CD4-positive, alpha-beta T cell treated with Interleukin-17A for 4 hours (primary cell): ENCODE results near the gene NLGN1.

Experiments
- DNase-seq: peaks from one replicate; pipeline ENCODE4 v3.0.0-alpha.2; 2020; ENCODE audit warnings: mixed read lengths

NLGN1 gene

GRCh38 chr3:173863551-173863950, 466.0 kb downstream of the NLGN1 start:
- DNase-seq, result no peak

GRCh38 chr3:173865900-173866498, 468.5 kb downstream of the NLGN1 start:
- no peak for DNase-seq

- no peak for DNase-seq
Measured at GRCh38 chr3:173869766-173870165, 472.2 kb downstream of the NLGN1 start.

- DNase-seq, result no peak
Measured at GRCh38 chr3:173870976-173871375, 473.4 kb downstream of the NLGN1 start.

- no peak for DNase-seq
Measured at GRCh38 chr3:173875790-173876189, 478.2 kb downstream of the NLGN1 start.

GRCh38 chr3:173876476-173876875, 478.9 kb downstream of the NLGN1 start:
- DNase-seq, result no peak

- no peak for DNase-seq
Measured at GRCh38 chr3:173887888-173888287, 490.3 kb downstream of the NLGN1 start.

- no peak for DNase-seq
Measured at GRCh38 chr3:173889596-173889995, 492.1 kb downstream of the NLGN1 start.

GRCh38 chr3:173890091-173890490, 492.5 kb downstream of the NLGN1 start:
- no peak for DNase-seq

GRCh38 chr3:173891272-173892100, 493.9 kb downstream of the NLGN1 start:
- DNase-seq, result no peak

- DNase-seq, result no peak
Measured at GRCh38 chr3:173892547-173892946, 495.0 kb downstream of the NLGN1 start.

- no peak for DNase-seq
Measured at GRCh38 chr3:173893066-173893465, 495.5 kb downstream of the NLGN1 start.

GRCh38 chr3:173893835-173894234, 496.3 kb downstream of the NLGN1 start:
- no peak for DNase-seq

- DNase-seq, result no peak
Measured at GRCh38 chr3:173897631-173898030, 500.1 kb downstream of the NLGN1 start.

GRCh38 chr3:173901649-173902048, 504.1 kb downstream of the NLGN1 start:
- no peak for DNase-seq

GRCh38 chr3:173902401-173902800, 504.9 kb downstream of the NLGN1 start:
- DNase-seq, result no peak

GRCh38 chr3:173902871-173903270, 505.3 kb downstream of the NLGN1 start:
- DNase-seq, result no peak

- no peak for DNase-seq
Measured at GRCh38 chr3:173905381-173905780, 507.8 kb downstream of the NLGN1 start.

- no peak for DNase-seq
Measured at GRCh38 chr3:173911446-173911845, 513.9 kb downstream of the NLGN1 start.

- DNase-seq, result no peak
Measured at GRCh38 chr3:173912126-173912525, 514.6 kb downstream of the NLGN1 start.

GRCh38 chr3:173913397-173913796, 515.9 kb downstream of the NLGN1 start:
- DNase-seq, result no peak

- no peak for DNase-seq
Measured at GRCh38 chr3:173913974-173914421, 516.5 kb downstream of the NLGN1 start.

GRCh38 chr3:173916799-173917198, 519.3 kb downstream of the NLGN1 start:
- no peak for DNase-seq

GRCh38 chr3:173920386-173920785, 522.8 kb downstream of the NLGN1 start:
- DNase-seq, result no peak
